Measurements from ENCODE around the gene PROX1.
"Not testable (repeated sequence)": the region's sequence is repeated elsewhere in the genome, so short reads cannot be mapped to it uniquely, and the experiment has no call there.

The PROX1 gene

DNA sequence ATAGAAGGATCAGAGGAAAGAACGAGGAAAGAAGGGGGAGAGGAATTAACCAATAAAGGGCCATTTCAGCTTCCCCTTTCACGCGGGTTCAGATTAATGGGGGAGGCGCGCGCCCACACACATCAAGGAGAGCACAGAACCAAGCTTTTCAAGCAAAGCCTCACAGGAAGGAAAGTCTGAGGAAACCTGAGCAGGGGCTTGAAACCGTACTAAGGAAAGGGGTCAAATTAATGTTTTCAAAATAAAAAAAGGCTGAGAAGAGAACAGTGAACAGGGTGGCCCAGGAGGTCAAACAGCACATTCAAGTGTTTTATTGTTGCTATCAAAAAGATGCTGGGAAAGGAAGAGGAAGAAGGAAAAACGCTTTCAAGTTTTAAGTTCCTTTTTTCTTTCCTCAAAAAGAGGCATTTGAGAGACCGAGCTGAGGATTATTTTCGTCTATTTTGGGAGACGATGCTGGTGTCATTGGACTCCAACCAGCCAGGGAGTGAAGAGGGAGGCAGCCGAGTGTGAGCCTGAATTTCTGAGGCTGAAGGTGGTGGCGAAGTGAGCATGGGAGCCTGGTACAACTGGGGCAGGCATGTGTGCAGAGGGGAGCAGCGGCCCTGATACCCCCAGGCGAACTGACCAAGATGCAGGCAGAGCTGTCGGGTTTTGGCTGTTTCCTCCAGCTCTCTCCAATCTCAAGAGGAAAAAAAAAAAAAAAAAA is 88.4 kb downstream of the PROX1 start:
- no peak for DNase-seq

DNA sequence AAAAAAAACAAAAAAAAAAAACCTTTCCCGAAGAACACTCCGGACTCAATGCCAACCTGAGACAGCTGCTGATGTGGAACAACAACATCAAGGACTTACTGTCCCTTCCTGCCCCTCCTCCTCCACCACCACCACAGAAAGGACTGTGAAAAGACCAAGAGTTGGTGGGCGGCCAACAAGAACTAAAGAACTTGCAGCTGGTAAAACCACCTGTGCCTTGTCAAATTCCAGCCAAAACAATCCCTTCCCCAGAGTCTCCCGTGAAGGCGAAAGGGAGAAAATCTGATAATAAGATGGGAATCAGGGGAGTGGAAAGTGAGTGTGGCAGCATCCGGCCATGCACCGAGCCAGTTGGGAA is 88.9 kb downstream of the PROX1 start:
- no peak for DNase-seq

DNA sequence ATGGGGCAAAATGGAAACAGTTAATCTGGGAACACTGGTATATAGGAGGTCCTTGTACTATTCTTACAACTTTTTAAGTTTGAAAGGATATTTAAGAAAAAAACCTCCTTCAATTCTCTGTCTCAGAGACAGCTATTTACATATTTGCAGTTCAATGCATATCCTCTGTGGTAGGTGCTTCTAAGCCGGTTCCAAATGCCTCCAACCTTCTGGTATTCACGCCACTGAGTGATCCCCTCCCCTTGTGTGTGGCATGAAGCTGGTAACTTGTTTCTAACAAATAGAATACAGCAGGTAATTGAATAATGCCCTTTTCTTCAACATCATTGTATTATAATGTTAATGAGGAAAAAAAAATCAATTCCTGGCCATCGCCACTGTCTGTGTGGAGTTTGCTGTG is 91.2 kb downstream of the PROX1 start:
- no peak for DNase-seq

DNA sequence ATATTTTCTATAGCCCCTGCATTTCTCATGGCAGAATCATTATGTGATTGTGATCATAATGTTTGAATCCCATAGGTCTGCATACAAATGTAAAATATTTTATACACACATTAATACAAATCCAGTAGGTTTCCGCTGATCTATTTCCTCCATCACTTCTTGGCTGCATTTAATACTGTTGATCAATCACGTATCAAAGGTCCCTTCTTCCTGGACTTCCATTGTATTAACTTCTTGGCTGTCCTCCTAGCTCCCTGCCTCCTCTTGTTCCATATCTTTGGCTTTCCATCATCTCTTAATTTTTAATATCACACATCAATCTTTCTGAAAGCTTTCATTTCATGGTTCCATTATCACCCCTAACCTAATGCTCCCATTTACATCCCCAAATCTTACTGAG is 97.6 kb downstream of the PROX1 start:
- no peak for DNase-seq

DNA sequence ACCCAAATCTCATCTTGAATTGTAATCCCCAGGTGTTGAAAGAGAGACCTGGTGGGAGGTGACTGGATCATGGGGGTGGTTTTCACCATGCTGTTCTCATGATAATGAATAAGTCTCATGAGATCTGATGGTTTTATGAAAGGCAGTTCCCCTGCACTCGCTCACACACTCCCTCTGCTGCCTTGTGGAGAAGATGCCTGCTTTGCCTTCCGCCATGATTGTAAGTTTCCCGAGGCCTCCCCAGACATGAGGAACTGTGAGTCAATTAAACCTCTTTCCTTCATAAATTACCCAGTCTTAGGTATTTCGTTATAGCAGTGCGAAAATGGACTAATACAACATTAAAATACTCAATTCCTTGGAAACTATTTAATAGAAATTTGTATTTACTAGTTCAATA is 99.2 kb downstream of the PROX1 start:
- DNase-seq, result no peak

DNA sequence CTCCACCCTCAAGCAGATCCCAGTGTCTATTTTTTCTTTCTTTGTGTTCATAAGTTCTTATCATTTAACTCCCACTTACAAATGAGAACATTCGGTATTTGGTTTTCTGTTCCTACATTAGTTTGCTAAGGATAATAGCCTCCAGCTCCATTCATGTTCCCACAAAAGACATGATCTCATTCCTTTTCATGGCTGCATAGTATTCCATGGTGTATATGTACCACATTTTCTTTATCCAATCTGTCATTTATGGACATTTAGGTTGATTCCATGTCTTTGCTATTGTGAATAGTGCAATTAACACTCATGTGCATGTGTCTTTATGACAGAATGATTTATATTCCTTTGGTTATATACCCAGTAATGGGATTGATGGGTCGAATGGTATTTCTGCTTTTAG is 101.2 kb downstream of the PROX1 start:
- DNase-seq, result not testable (repeated sequence)
